Thymus (tissue), 11 donors: ENCODE measurements around the gene SMARCD3. TPM values are rescaled to one million over a fixed set of nuclear protein-coding genes. Genes with fewer than 3 reads are reported as not detected.

Source experiments
- DNase-seq, 9 donors: peaks; one replicate each; pipeline ENCODE4 v3.0.0-alpha.2; 2013; ENCODE audit warnings: low spot score in 9 of 9, low read depth in 6 of 9, missing footprints in 1 of 9
- H3K27ac ChIP-seq, 2 donors: one replicate each; pipeline ENCODE4 v1.5.1; 2013; ENCODE audit warnings: control low read depth in 1 of 2, low read depth in 1 of 2, low read length in 1 of 2, mild to moderate bottlenecking in 1 of 2, moderate library complexity in 1 of 2
- H3K27me3 ChIP-seq, 2 donors: one replicate each; pipeline ENCODE4 v1.5.1; 2013; ENCODE audit warnings: low read length in 1 of 2; ENCODE audit not compliant: control insufficient read depth in 2 of 2, insufficient read depth in 1 of 2
- H3K36me3 ChIP-seq, 2 donors: one replicate each; pipeline ENCODE4 v1.5.1; 2013; ENCODE audit warnings: low read length in 1 of 2, mild to moderate bottlenecking in 1 of 2, moderate library complexity in 1 of 2; ENCODE audit not compliant: control insufficient read depth in 2 of 2, insufficient read depth in 2 of 2
- H3K4me1 ChIP-seq, 2 donors: one replicate each; pipeline ENCODE4 v1.5.1; 2013; ENCODE audit warnings: low read length in 2 of 2; ENCODE audit not compliant: control insufficient read depth in 2 of 2, insufficient read depth in 2 of 2
- H3K4me3 ChIP-seq, 2 donors: one replicate each; pipeline ENCODE4 v1.5.1; 2013; ENCODE audit warnings: low read length in 2 of 2, control low read depth in 1 of 2, mild to moderate bottlenecking in 1 of 2
- H3K9me3 ChIP-seq, 2 donors: one replicate each; pipeline ENCODE4 v1.5.1; 2013; ENCODE audit warnings: low read length in 1 of 2, mild to moderate bottlenecking in 1 of 2; ENCODE audit not compliant: control insufficient read depth in 2 of 2, insufficient read depth in 1 of 2
- WGBS: extraction: QIAGEN DNeasy Blood & Tissue Kit; methylation state at CpG from one replicate; pipeline ENCODE4 v1.1.7; 2013; 5-methylcytosine and 5-hydroxymethylcytosine counted together
- polyA plus RNA-seq: library from polyadenylated mRNA; stranded (reverse); fragments of 200-250 nt; gene quantifications from one replicate; pipeline ENCODE4 v1.2.3, GENCODE V29; 2013
- total RNA-seq: library from RNA; stranded (reverse); fragments of 120-200 nt; gene quantifications from one replicate; pipeline ENCODE4 v1.2.4, GENCODE V29; 2013
- donor health status: healthy.

SMARCD3 gene
- total and polyA plus RNA-seq, 2 donors: 4.1 to 9.6 TPM

GRCh38 chr7:151204383-151205032, 44.0 kb downstream of the SMARCD3 start:
- Histone ChIP-seq H3K27ac (no peak overlapping the region), H3K4me1 (peaks cover 0 to 11% of the 10 kb centered on the region in 2 donors), H3K27me3 (peaks cover 0 to 37% of the 10 kb centered on the region in 2 donors), H3K36me3 (no peaks in the 10 kb centered on the region), H3K9me3 (no peaks in the 10 kb centered on the region), H3K4me3 (no peak overlapping the region)
- 84% methylated on average over 48 of the region's 48 CpGs for WGBS
- no peak for DNase-seq

DNA sequence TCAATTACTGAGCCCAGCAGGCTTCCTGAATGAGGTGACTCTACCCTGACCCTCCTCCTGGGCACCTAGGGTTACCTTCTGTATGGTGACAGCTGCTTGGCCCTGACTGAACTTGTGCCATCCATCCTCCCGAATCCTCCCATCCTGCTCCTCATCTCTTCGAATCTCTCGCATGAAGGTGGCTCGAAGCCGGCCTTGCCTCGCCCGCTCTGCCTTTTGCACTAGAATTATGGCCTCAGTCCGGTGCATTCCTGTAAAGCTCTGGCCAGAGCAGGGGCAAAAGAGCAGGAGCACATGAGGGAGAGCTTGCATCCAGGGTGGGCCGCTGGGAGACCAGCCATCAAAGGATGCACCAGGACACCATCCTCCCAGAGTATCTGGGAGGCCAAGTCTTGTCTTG, 45.7 kb downstream of the SMARCD3 start:
- Histone ChIP-seq H3K27ac (no peak overlapping the region), H3K9me3 (no peaks in the 10 kb centered on the region), H3K4me3 (no peak overlapping the region), H3K4me1 (peaks cover 0 to 11% of the 10 kb centered on the region in 2 donors), H3K36me3 (no peaks in the 10 kb centered on the region), H3K27me3 (peaks cover 0 to 44% of the 10 kb centered on the region in 2 donors)
- DNase-seq: no peak
- 97% methylated on average over 9 of the region's 9 CpGs for WGBS

DNA sequence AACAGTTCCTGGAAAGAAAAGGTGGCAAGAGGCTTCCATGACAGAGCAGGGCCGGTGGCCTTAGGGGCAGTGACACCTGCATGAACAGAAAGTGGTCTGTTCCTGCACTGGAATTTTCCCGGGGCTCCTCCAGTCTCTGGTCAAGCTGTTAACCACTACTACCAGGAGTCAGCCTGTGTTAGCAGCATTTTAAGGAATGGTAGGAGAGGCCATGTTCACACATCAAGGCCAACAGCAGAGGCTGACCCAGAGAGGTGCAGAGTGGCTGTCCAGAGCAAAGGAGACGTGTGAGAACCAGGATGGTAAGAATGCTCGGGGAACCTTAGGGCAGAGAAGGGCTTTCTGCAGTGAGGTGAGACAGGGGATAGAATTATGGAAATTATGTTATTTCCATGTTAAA, 46.7 kb downstream of the SMARCD3 start:
- WGBS: 93% methylated on average over 4 of the region's 4 CpGs
- Histone ChIP-seq H3K36me3 (no peaks in the 10 kb centered on the region), H3K4me3 (no peak overlapping the region), H3K27me3 (peaks cover 0 to 47% of the 10 kb centered on the region in 2 donors), H3K27ac (no peak overlapping the region), H3K4me1 (peaks cover 0 to 3% of the 10 kb centered on the region in 2 donors), H3K9me3 (no peaks in the 10 kb centered on the region)
- DNase-seq: no peak

- Histone ChIP-seq H3K9me3 (no peaks in the 10 kb centered on the region), H3K27me3 (peaks cover 0 to 50% of the 10 kb centered on the region in 2 donors), H3K4me1 (no peaks in the 10 kb centered on the region), H3K4me3 (no peak overlapping the region), H3K27ac (no peak overlapping the region), H3K36me3 (no peaks in the 10 kb centered on the region)
- DNase-seq: no peak
- 95% methylated on average over 3 of the region's 3 CpGs for WGBS
Measured at GRCh38 chr7:151201344-151201743, 47.1 kb downstream of the SMARCD3 start.

GRCh38 chr7:151198945-151199848, 49.3 kb downstream of the SMARCD3 start:
- Histone ChIP-seq H3K4me3 (no peak overlapping the region), H3K27me3 (peaks cover 0 to 42% of the 10 kb centered on the region in 2 donors), H3K4me1 (no peaks in the 10 kb centered on the region), H3K36me3 (no peaks in the 10 kb centered on the region), H3K9me3 (no peaks in the 10 kb centered on the region), H3K27ac (no peak overlapping the region)
- 91% methylated on average over 30 of the region's 30 CpGs for WGBS
- no peak for DNase-seq

- Histone ChIP-seq H3K4me3 (no peak overlapping the region), H3K4me1 (no peaks in the 10 kb centered on the region), H3K9me3 (no peaks in the 10 kb centered on the region), H3K36me3 (no peaks in the 10 kb centered on the region), H3K27me3 (peaks cover 0 to 33% of the 10 kb centered on the region in 2 donors), H3K27ac (no peak overlapping the region)
- no peak for DNase-seq
Measured at GRCh38 chr7:151197932-151198331, 50.6 kb downstream of the SMARCD3 start.

GRCh38 chr7:151195616-151196450, 52.7 kb downstream of the SMARCD3 start:
- Histone ChIP-seq H3K9me3 (no peaks in the 10 kb centered on the region), H3K4me1 (no peaks in the 10 kb centered on the region), H3K27ac (no peak overlapping the region), H3K4me3 (no peak overlapping the region), H3K27me3 (peaks cover 0 to 38% of the 10 kb centered on the region in 2 donors), H3K36me3 (no peaks in the 10 kb centered on the region)
- DNase-seq: no peak
- WGBS: 65% methylated on average over 19 of the region's 19 CpGs

- 59% methylated on average over 7 of the region's 7 CpGs for WGBS
- Histone ChIP-seq H3K27me3 (peaks cover 0 to 43% of the 10 kb centered on the region in 2 donors), H3K36me3 (no peaks in the 10 kb centered on the region), H3K4me3 (no peak overlapping the region), H3K9me3 (no peaks in the 10 kb centered on the region), H3K4me1 (no peaks in the 10 kb centered on the region), H3K27ac (no peak overlapping the region)
- DNase-seq: no peak
Measured at GRCh38 chr7:151194188-151194587, 54.3 kb downstream of the SMARCD3 start.
